Body of pancreas (tissue), 4 donors: ENCODE results near the gene FILIP1L.

ENCODE experiments used
- POLR2A ChIP-seq, 3 donors: fragments of 450-650 bp; IDR thresholded peaks; one replicate each; pipeline ENCODE4 v1.6.1; 2016; ENCODE audit warnings: antibody characterized with exemption in 3 of 3, mild to moderate bottlenecking in 2 of 3
- TF ChIP-seq, protein P1 (sequence below), 7 experiments: fragments of 450-650 bp in 4 of 7; fragments of 200-600 bp in 3 of 7; sonication (generic) in 3 of 7; IDR thresholded peaks; one replicate each; pipeline ENCODE4 v1.5.1; 2016 to 2019; ENCODE audit warnings: antibody characterized with exemption in 7 of 7

- TF ChIP-seq, protein P1, sequence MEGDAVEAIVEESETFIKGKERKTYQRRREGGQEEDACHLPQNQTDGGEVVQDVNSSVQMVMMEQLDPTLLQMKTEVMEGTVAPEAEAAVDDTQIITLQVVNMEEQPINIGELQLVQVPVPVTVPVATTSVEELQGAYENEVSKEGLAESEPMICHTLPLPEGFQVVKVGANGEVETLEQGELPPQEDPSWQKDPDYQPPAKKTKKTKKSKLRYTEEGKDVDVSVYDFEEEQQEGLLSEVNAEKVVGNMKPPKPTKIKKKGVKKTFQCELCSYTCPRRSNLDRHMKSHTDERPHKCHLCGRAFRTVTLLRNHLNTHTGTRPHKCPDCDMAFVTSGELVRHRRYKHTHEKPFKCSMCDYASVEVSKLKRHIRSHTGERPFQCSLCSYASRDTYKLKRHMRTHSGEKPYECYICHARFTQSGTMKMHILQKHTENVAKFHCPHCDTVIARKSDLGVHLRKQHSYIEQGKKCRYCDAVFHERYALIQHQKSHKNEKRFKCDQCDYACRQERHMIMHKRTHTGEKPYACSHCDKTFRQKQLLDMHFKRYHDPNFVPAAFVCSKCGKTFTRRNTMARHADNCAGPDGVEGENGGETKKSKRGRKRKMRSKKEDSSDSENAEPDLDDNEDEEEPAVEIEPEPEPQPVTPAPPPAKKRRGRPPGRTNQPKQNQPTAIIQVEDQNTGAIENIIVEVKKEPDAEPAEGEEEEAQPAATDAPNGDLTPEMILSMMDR (IDR thresholded peaks at IDR 0.05): no peak
- TF ChIP-seq POLR2A (IDR thresholded peaks at IDR 0.05): no peak
Observed at GRCh38 chr3:100018806-100019205, 95.5 kb downstream of the FILIP1L start.
